H1 (cell line): ENCODE results near the gene LRRC3B. TPM values are rescaled to one million over a fixed set of nuclear protein-coding genes. Genes with fewer than 3 reads are reported as not detected.

Experiments
- CTCF ChIA-PET: fragments of 300-600 bp; sonication (Branson Sonifier 250); formaldehyde crosslinking; loops from one replicate; lab custom pipeline; 2021; ENCODE audit not compliant: partially characterized antibody; lab: Charles Lee
- POLR2A ChIA-PET: fragments of 300-600 bp; sonication (Branson Sonifier 250); formaldehyde crosslinking; loops from one replicate; lab custom pipeline; 2021; ENCODE audit warnings: inconsistent platforms; ENCODE audit not compliant: partially characterized antibody; lab: Charles Lee
- DNase-seq, 2 experiments: peaks; one replicate each; pipeline versions ENCODE4 v3.0.0 to v3.0.0-alpha.2; 2010 to 2022; ENCODE audit warnings: low spot score in 2 of 2, low read depth in 1 of 2, mixed read lengths in 1 of 2
- FAIRE-seq: peaks from 2 replicates; lab custom pipeline; 2011; peaks lifted over from hg19 to GRCh38; lab: Jason Lieb, UNC
- H2AFZ ChIP-seq: 2 replicates; pipeline ENCODE4 v1.8.1; 2012; ENCODE audit warnings: low read length, inconsistent platforms
- H2AK5ac ChIP-seq: 2 replicates; pipeline ENCODE4 v1.6.1; 2013; ENCODE audit warnings: low read depth, low read length
- H2BK120ac ChIP-seq: replicated peaks from 2 replicates; pipeline ENCODE3; 2013; ENCODE audit warnings: low read depth, low read length, inconsistent platforms
- H2BK12ac ChIP-seq: 2 replicates; pipeline ENCODE4 v1.6.1; 2013; ENCODE audit warnings: low read depth, low read length
- H2BK15ac ChIP-seq: 2 replicates; pipeline ENCODE4 v1.6.1; 2013; ENCODE audit warnings: low read length
- H2BK20ac ChIP-seq: 2 replicates; pipeline ENCODE4 v1.6.1; 2013; ENCODE audit warnings: low read length
- H2BK5ac ChIP-seq: 2 replicates; pipeline ENCODE4 v1.6.1; 2013; ENCODE audit warnings: low read depth, low read length
- H3K14ac ChIP-seq: 2 replicates; pipeline ENCODE4 v1.6.1; 2013; ENCODE audit warnings: inconsistent platforms; ENCODE audit not compliant: insufficient read length
- H3K18ac ChIP-seq: 2 replicates; pipeline ENCODE4 v1.6.1; 2013; ENCODE audit warnings: low read length; ENCODE audit errors: extremely low read depth
- H3K23ac ChIP-seq: 2 replicates; pipeline ENCODE4 v1.6.1; 2013; ENCODE audit warnings: inconsistent platforms; ENCODE audit not compliant: insufficient read length
- H3K23me2 ChIP-seq: 2 replicates; pipeline ENCODE4 v1.6.1; 2013; ENCODE audit warnings: low read depth, low read length
- H3K27ac ChIP-seq: 2 replicates; pipeline ENCODE4 v1.6.1; 2011; ENCODE audit warnings: low read depth, low read length, inconsistent platforms
- H3K27me3 ChIP-seq, 4 experiments: replicated peaks in 1 of 4; 1 replicate in 1 of 4; 2 replicates in 3 of 4; pipeline versions ENCODE4 v1.6.1 to v1.8.1; 2011 to 2013; ENCODE audit warnings: low read length in 3 of 4, mild to moderate bottlenecking in 3 of 4, inconsistent platforms in 2 of 4, mixed read lengths in 2 of 4, moderate library complexity in 1 of 4; ENCODE audit not compliant: control insufficient read depth in 3 of 4, insufficient read depth in 3 of 4; ENCODE audit errors: extremely low read depth in 1 of 4
- H3K36me3 ChIP-seq, 4 experiments: 2 replicates each; pipeline versions ENCODE4 v1.6.1 to v1.8.1; 2011 to 2013; ENCODE audit warnings: mild to moderate bottlenecking in 4 of 4, low read length in 3 of 4, moderate library complexity in 2 of 4, control low read depth in 1 of 4, inconsistent platforms in 1 of 4; ENCODE audit not compliant: insufficient read depth in 4 of 4, control insufficient read depth in 2 of 4
- H3K4ac ChIP-seq: replicated peaks from 2 replicates; pipeline ENCODE3; 2013; ENCODE audit warnings: low read length, low read depth, mixed read lengths, inconsistent platforms; ENCODE audit not compliant: insufficient read length
- H3K4me1 ChIP-seq, 4 experiments: replicated peaks in 1 of 4; 1 replicate in 1 of 4; 2 replicates in 3 of 4; pipeline versions ENCODE4 v1.6.1 to v1.8.1; 2011 to 2013; ENCODE audit warnings: low read length in 3 of 4, inconsistent platforms in 2 of 4, mixed read lengths in 1 of 4; ENCODE audit not compliant: insufficient read depth in 4 of 4, control insufficient read depth in 3 of 4
- H3K4me2 ChIP-seq, 2 experiments: 2 replicates each; pipeline versions ENCODE4 v1.6.1 to v1.8.1; 2011 to 2013; ENCODE audit warnings: low read depth in 2 of 2, low read length in 2 of 2, control low read depth in 1 of 2, inconsistent platforms in 1 of 2, mild to moderate bottlenecking in 1 of 2; ENCODE audit not compliant: insufficient read depth in 1 of 2
- H3K4me3 ChIP-seq, 4 experiments: fragments of 200-600, 300-600 bp in 1 of 4; sonication (generic), shearing (Covaris generic), sonication (Bioruptor Twin) in 1 of 4; 2 replicates each; pipeline versions ENCODE4 v1.5.1 to v1.8.1; 2011 to 2016; ENCODE audit warnings: low read length in 4 of 4, low read depth in 3 of 4, control low read depth in 2 of 4, inconsistent platforms in 2 of 4, mild to moderate bottlenecking in 2 of 4, mixed read lengths in 1 of 4, moderate library complexity in 1 of 4; ENCODE audit not compliant: insufficient read depth in 2 of 4; ENCODE audit errors: extremely low read depth in 1 of 4
- H3K56ac ChIP-seq: replicated peaks from 2 replicates; pipeline ENCODE3; 2013; ENCODE audit warnings: low read depth, mild to moderate bottlenecking, mixed read lengths, low read length, inconsistent platforms; ENCODE audit not compliant: insufficient read length
- H3K79me1 ChIP-seq: 2 replicates; pipeline ENCODE4 v1.6.1; 2013; ENCODE audit warnings: low read depth, low read length, control low read depth
- H3K79me2 ChIP-seq, 2 experiments: 2 replicates each; pipeline versions ENCODE4 v1.6.1 to v1.8.1; 2012 to 2013; ENCODE audit warnings: low read length in 2 of 2, mild to moderate bottlenecking in 2 of 2, inconsistent platforms in 1 of 2; ENCODE audit not compliant: insufficient read depth in 2 of 2, control insufficient read depth in 1 of 2
- H3K9ac ChIP-seq, 4 experiments: replicated peaks in 1 of 4; 1 replicate in 1 of 4; 2 replicates in 3 of 4; pipeline versions ENCODE4 v1.6.1 to v1.8.1; 2011 to 2013; ENCODE audit warnings: low read depth in 3 of 4, low read length in 3 of 4, control low read depth in 2 of 4, mild to moderate bottlenecking in 2 of 4, moderate library complexity in 2 of 4, inconsistent platforms in 1 of 4; ENCODE audit errors: extremely low read depth in 1 of 4
- H3K9me3 ChIP-seq, 2 experiments: 2 replicates each; pipeline versions ENCODE4 v1.6.1 to v1.8.1; 2012 to 2013; ENCODE audit warnings: mild to moderate bottlenecking in 2 of 2, moderate library complexity in 2 of 2, control low read depth in 1 of 2, inconsistent platforms in 1 of 2, low read depth in 1 of 2, low read length in 1 of 2, mixed read lengths in 1 of 2; ENCODE audit not compliant: insufficient read depth in 2 of 2
- H4K20me1 ChIP-seq, 2 experiments: replicated peaks in 1 of 2; 2 replicates each; pipeline versions ENCODE3 to v1.8.1; 2011 to 2013; ENCODE audit warnings: inconsistent platforms in 2 of 2, low read length in 2 of 2, mild to moderate bottlenecking in 1 of 2; ENCODE audit not compliant: insufficient read depth in 2 of 2, control insufficient read depth in 1 of 2
- H4K5ac ChIP-seq: 2 replicates; pipeline ENCODE4 v1.6.1; 2013; ENCODE audit warnings: low read length, low read depth, mixed read lengths, inconsistent platforms; ENCODE audit not compliant: insufficient read length
- H4K8ac ChIP-seq: 2 replicates; pipeline ENCODE4 v1.8.0; 2013; ENCODE audit warnings: mild to moderate bottlenecking, moderate library complexity, low read length, inconsistent platforms; ENCODE audit not compliant: insufficient read depth; ENCODE audit errors: extremely low read depth
- H4K91ac ChIP-seq: replicated peaks from 2 replicates; pipeline ENCODE3; 2013; ENCODE audit warnings: low read length, mixed read lengths, inconsistent platforms; ENCODE audit not compliant: insufficient read length
- EZH2 ChIP-seq: fragments of 200-600 bp; sonication (generic); IDR thresholded peaks from 2 replicates; pipeline ENCODE4 v1.7.1; 2012; ENCODE audit warnings: low read depth, mild to moderate bottlenecking, moderate library complexity, low read length, inconsistent platforms; ENCODE audit not compliant: severe bottlenecking
- polyA plus RNA-seq, 7 experiments: library from polyadenylated mRNA; depleted of rRNA in 3 of 7; stranded (reverse) in 5 of 7; unstranded in 2 of 7; fragments of >200 nt in 5 of 7; fragments of 200-250 nt in 2 of 7; gene quantifications; 1 replicate in 5 of 7; 2 replicates in 1 of 7; 4 replicates in 1 of 7; pipeline versions ENCODE4 v1.2.1 to v1.2.3, GENCODE V29; 2011 to 2013; ENCODE audit warnings: missing spikeins in 2 of 7, mixed read lengths in 2 of 7
- total RNA-seq: library from RNA; stranded (reverse); fragmentation: NEBNext Ultra II Directional; extraction: Animal tissue kit (Norgen Biotek cat#: 25700); gene quantifications from 2 replicates; pipeline ENCODE4 v1.2.1, GENCODE V29; 2021

LRRC3B gene
- total and polyA plus RNA-seq, 2 of the 8 experiments (the other 6 are each of a cell fraction or from before 2014, with no cell fraction given), result 1.6 to 3.1 TPM

DNA sequence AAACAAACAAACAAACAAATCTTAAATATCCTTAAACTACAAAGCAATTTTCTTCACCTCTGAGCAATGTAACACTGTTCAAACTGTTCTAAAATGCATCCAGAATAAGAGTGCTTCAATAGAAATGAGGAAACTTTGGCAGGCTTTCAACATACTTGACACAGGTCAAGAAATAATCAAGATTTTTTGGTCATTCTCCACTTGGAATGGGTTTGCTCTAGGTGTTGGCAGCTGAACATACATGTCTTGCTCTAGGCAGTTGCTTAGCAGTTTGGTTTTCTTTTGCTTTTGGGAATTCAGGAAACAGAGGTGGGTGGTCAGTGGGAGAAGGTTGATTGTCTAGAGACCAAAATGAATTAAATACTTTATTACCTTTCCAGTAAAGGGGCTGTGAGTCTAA is 1.4 kb upstream of the LRRC3B start:
- Histone ChIP-seq H3K4me3 (no peak overlapping the region), H2BK120ac (no peak overlapping the region), H3K23ac (no peak overlapping the region), H2BK12ac (no peak overlapping the region), H4K20me1 (no peaks in the 10 kb centered on the region), H3K79me2 (no peaks in the 10 kb centered on the region), H4K5ac (no peak overlapping the region), H2BK20ac (no peak overlapping the region), H2BK15ac (no peak overlapping the region), H3K27me3 (peaks cover 29 to 60% (median 50%) of the 10 kb centered on the region in 4 experiments), H3K9me3 (no peaks in the 10 kb centered on the region), H3K79me1 (no peaks in the 10 kb centered on the region), H3K56ac (no peak overlapping the region), H3K4me1 (peaks cover 0 to 24% (median 9%) of the 10 kb centered on the region in 4 experiments; a peak in 6 of 7 replicates), H3K23me2 (peaks cover 33% of the 10 kb centered on the region), H3K14ac (no peak overlapping the region), H3K27ac (no peak overlapping the region), H3K4me2 (no peak overlapping the region; a peak in 1 of 4 replicates), H4K91ac (no peak overlapping the region), H2AK5ac (no peak overlapping the region), H3K36me3 (no peaks in the 10 kb centered on the region), H2BK5ac (no peak overlapping the region), H4K8ac (no peak overlapping the region), H3K9ac (no peak overlapping the region), H2AFZ (no peak overlapping the region), H3K4ac (no peak overlapping the region), H3K18ac (no peak overlapping the region)
- no peak for FAIRE-seq
- no peak for DNase-seq
- ChIA-PET CTCF (interaction anchor here (0.8 kb wide), 1 partner anchor 654 kb away, joined by 3 read pairs; no protein-coding TSS in a partner anchor), POLR2A (interaction anchor here (1.0 kb wide), 1 partner anchor 12 kb away, joined by 4 read pairs; no protein-coding TSS in a partner anchor)
- TF ChIP-seq EZH2, result no peak
